ENCODE data around the gene RNF5.

The RNF5 gene

DNA sequence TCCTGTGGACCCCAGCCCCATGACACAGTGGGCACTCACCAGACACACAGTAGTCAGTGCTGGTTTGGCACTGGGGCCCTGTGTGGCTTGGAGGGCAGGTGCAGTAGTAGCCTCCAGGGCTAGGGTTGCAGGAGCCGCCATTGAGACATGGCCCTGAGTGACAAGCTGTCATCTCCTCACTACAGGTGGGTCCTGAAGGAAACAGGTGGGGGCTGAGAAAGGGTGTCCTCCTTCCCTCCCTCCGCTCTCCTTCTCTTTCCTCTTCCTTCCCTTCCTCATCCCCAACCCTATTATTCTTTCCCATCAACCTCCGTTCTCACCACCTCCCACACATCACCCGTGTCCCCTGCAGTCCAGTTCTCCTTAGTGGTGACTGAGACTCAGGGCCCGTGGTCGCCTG lies 35.4 kb downstream of the RNF5 start:
- no peak for DNase-seq

DNA sequence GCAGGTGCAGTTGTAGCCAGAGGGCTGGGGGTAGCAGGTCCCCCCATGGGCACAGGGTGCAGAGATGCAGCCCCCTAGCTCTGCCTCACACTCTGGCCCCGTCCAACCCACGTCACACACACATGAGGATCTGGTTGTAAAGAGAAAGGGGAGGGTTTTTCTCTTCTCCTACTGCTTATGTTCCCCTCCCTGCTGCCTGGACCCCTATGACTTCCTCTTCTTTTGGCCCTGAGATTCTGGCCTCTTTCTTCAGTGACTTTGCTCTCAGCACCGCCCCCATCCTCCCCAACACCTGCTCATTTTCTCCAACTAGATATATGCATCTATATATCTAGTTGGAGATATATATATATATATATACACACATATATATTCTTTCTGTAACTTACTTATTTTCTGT lies 35.9 kb downstream of the RNF5 start:
- DNase-seq: no peak

DNA sequence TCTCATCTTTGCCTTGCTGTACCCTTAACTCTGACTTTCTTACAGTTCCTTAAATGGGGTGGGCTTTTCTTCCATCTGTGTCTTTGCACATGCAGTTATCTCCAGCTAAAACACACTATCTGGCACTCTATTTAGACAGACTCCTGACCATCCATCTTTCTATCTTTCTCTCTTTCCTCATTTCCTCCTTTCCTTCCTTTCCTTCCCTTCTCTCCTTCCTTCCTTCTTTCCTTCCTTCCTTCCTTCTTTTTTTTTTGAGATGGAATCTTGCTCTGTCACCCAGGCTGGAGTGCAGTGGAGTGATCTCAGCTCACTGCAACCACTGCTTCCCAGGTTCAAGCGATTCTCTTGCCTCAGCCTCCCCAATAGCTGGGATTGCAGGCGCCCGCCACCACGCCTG lies 37.4 kb downstream of the RNF5 start:
- DNase-seq: no peak

DNA sequence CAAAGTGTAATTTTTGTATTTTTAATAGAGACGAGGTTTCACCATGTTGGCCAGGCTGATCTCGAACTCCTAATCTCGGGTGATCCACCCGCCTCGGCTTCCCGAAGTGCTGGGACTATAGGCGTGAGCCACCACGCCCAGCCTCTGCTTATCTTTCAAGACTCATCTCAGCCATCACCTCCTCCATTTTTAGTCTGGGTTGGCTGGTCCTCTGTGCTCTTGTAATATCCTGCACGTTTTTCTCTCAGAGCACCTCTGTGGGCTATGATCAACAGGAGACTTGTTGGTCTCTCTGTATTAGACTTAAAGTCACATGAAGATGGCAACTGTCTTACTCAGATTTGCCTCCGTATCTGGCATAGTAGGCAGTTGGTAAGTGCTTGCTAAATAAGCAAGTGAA lies 38.1 kb downstream of the RNF5 start:
- no peak for DNase-seq

DNA sequence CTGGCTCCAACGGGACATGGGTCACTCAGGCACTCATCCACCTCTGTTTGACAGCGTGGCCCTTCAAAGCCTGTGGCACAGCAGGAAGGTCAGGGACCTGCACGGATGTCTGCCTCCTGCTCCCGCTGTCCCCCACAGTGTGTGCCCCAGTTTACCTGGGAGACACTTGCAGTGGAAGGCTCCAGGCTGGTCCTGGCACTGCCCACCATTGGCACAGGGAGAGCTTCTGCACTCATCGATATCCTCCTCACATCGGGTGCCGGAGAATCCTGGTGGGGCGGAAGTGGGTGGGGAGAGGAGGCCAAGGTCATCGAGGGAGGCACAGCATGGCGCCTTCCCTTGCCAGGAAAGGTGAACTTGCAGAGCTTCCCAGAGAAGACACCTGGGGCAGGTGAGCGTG lies 38.8 kb downstream of the RNF5 start:
- no peak for DNase-seq

DNA sequence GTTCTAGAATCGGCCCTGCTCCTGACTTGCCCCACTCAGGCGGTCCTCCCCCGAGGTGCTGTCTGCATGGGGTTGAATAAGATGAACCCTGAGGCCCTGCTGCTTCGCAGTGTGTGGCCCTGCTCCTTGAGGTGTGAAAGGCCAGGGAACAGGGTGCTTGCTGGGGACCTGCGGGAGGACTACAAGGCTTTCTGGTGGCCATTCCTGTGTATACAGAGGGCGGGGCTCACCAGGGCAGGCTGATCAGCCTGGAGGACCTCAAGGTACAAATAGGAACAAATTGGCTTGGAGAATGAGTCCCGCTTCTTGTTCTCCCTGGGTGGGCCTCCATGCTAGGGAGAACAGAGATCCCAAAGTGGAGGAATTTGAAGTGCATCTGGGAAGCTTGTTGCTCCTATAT lies 40.0 kb downstream of the RNF5 start:
- DNase-seq: no peak

DNA sequence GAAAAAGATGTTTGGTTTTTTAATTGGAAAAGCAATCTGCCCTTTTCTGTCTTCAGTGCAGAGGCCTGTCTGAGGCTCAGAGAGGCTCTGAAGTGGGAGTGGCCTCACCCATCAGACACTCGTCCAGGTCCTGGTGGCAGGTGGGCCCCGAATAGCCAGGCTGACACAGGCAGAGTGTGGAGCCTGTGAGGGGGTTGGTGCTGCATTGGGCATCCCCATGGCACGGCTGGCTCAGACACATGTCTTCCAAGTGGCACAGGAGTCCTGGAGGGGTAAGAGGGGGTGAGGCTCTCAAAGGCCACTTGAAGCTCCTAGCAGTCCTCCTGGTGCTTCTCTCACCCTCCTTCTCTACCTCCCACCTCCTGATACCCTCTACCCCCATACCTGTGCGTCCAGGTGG lies 41.8 kb downstream of the RNF5 start:
- DNase-seq: no peak

DNA sequence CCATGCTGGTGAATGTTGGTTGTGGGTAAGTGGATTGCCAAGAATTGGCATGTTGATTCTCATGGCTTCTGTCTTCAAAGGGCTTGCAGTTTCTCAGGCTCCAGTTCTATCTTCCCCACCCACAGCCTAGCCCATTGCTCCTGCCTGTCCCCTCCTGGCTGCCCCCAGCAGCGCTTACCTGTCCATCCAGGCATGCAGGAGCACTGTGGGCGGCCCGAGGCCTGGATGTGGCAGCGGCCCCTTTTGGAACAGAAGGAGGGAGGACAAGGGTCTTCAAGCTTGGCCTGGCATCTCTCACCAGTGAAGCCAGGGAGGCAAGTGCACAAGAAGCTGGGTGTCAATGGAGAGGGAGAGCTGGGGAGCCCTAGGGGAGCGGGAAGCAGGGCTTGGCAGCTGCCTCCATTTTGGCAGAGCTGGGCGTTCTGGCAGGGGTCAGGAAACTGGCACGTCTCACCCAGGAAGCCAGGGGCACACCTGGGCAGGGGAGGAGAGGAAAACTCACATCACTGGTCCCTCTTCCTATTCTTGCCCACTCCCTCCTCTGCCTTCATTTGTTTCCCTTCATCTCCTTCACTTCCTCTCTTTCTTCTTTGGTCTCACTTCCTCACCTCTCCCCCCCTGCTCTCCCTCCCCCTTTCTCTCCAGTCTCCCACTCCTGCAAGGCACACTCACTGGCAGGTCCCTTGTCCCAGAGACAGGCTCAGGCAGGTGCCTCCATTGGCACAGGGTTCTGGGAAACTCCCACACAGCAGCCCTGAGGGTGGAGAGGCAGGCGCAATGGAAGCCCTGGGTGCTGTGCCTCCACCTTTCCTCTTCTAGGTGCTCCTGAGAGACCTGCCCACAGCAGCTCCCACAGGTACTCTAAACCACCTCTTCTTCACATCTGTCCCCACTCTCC lies 44.4 kb downstream of the RNF5 start:
- DNase-seq: no peak

DNA sequence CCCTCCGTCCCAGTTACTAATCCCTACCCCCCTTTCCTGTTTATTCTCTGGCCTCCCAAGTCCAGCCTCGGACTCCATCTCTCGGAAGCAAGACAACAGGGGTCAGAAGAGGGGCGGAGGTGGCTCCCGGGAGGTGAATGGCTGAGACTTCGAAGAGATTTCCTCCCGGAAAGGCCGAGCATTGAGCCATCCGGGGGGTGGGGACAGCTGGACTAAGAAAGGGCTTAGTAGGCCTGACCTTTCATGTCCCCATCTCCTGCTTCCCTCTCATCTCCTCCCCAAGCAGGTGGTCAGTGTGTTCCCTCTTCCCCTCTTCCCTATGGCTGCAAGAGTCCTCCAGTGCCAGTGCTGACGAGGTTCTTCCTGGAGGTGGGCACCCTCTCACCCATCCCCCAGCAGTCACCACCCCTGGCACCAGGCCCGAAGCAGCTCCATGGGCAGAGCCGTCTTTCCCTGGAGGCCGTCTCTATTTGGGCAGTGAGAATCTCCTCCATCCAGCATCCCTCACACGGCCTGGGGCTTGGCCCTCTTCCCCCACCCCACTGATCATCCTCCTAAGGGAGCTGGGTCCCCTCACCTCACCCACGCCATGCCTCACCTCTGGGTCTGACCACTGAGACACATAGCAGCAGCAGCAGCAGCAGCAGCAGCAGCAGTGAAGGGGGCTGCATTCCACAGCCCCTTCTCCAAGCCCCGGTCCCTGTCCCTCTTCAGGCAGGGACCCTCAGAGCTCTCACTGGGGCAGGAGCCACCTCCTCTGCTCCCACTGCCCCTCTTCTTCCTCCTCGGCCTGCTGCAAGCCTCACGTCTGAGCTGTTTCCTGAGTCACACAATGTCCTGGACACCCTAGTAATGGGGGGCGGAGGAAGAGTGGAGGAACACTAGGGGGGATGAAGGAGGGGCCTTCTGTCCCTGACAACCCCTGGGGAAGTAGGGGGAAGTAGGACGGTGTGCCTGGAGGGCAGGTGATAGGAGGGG lies 45.3 kb downstream of the RNF5 start, which contains the start of gene NOTCH4:
Gene NOTCH4, minus strand, starts transcription at position 810 of the 978 bp plus-strand sequence. Its CDS starts 139 bp downstream, at position 671.
- no peak for DNase-seq

DNA sequence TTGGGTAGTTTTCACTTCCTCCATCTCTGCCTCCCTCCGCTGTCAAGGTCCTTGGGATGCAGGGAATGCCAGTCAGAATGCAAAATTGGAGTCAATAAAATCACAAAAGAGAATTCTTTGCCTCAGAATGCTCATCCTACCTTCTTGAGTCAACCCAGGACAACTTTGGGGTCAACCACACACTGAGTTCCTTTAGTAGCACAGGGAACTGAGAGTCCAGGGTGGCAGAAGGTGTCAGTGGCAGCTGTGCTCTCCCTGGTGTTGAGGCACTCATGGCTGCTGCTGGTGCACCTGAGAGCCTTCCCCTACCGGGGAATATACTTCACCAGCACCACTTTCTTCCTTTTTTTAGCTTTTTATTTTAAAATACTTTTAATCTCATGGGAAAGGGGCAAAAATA lies 46.5 kb downstream of the RNF5 start:
- no peak for DNase-seq

DNA sequence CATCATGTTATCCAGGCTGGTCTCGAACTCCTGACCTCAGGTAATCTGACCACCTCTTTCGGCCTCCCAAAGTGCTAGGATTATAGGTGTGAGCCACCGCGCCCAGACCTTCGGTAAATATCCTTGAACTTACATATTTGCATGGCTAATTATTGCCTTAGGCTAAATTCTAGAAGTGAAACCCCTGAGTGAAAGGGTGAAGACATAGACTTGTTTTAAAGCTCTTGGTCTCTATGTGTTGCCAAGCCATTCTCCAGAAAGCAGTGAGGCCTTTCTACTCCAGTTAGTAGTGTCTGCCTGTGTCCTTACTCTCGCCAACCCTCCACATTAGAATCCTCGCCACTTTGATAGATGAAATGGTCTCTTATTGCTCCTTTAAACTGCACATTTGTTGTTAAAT lies 48.2 kb downstream of the RNF5 start:
- no peak for DNase-seq
